22Rv1 (cell line): ENCODE data around the gene RREB1.
A peak's percentile ranks its signal among the peaks of the same experiment; 100 is the strongest.

Experiments used
- CTCF ChIP-seq: fragments of 450-650 bp; IDR thresholded peaks from 2 replicates; pipeline ENCODE4 v1.5.1; 2017; ENCODE audit warnings: mild to moderate bottlenecking
- ZFX ChIP-seq: fragments of 450-650 bp; IDR thresholded peaks from 2 replicates; pipeline ENCODE4 v1.6.1; 2017; ENCODE audit warnings: antibody characterized with exemption, borderline replicate concordance

GRCh38 chr6:7238900-7239589, 131.3 kb downstream of the RREB1 start:
- TF ChIP-seq CTCF = peak; percentile 92
- TF ChIP-seq ZFX = no peak
